Measurements from ENCODE around the gene FCN3.

The FCN3 gene

DNA sequence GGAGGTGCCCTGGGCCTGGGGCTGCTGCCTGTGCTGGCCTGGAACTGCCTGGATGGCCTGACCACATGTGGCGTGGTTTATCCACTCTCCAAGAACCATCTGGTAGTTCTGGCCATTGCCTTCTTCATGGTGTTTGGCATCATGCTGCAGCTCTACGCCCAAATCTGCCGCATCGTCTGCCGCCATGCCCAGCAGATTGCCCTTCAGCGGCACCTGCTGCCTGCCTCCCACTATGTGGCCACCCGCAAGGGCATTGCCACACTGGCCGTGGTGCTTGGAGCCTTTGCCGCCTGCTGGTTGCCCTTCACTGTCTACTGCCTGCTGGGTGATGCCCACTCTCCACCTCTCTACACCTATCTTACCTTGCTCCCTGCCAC lies 19.6 kb upstream of the FCN3 start:
- Histone ChIP-seq H3K9me2 (replicated peaks; ENCODE audit: control insufficient read depth, low read length) (no peaks in the 10 kb centered on the region), H3K79me2 (ENCODE audit: control insufficient read depth, low read length) (no peaks in the 10 kb centered on the region), H3K36me3 (ENCODE audit: control insufficient read depth, low read length) (no peaks in the 10 kb centered on the region), H3K4me2 (ENCODE audit: low read length) (no peak overlapping the region), H3K27me3 (ENCODE audit: control insufficient read depth, low read length) (no peaks in the 10 kb centered on the region), H3K4me3 (ENCODE audit: low read length) (no peak overlapping the region), H4K20me1 (ENCODE audit: control insufficient read depth, insufficient read depth, low read depth, low read length) (no peaks in the 10 kb centered on the region), H3K27ac (ENCODE audit: low read depth, low read length) (no peak overlapping the region), H3K4me1 (ENCODE audit: control insufficient read depth, low read length) (peaks cover 16% of the 10 kb centered on the region), H3K9me3 (ENCODE audit: control insufficient read depth, insufficient read depth, low read length) (no peaks in the 10 kb centered on the region), H3F3A (ENCODE audit: control insufficient read depth, insufficient read depth) (no peaks in the 10 kb centered on the region)
- TF ChIP-seq EZH2phosphoT487 (IDR thresholded peaks at IDR 0.05; ENCODE audit: borderline replicate concordance, low read length) = no peak
- TF ChIP-seq, protein P1, sequence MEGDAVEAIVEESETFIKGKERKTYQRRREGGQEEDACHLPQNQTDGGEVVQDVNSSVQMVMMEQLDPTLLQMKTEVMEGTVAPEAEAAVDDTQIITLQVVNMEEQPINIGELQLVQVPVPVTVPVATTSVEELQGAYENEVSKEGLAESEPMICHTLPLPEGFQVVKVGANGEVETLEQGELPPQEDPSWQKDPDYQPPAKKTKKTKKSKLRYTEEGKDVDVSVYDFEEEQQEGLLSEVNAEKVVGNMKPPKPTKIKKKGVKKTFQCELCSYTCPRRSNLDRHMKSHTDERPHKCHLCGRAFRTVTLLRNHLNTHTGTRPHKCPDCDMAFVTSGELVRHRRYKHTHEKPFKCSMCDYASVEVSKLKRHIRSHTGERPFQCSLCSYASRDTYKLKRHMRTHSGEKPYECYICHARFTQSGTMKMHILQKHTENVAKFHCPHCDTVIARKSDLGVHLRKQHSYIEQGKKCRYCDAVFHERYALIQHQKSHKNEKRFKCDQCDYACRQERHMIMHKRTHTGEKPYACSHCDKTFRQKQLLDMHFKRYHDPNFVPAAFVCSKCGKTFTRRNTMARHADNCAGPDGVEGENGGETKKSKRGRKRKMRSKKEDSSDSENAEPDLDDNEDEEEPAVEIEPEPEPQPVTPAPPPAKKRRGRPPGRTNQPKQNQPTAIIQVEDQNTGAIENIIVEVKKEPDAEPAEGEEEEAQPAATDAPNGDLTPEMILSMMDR (IDR thresholded peaks at IDR 0.05; ENCODE audit: low read depth, low read length, poor library complexity, severe bottlenecking) = no peak

DNA sequence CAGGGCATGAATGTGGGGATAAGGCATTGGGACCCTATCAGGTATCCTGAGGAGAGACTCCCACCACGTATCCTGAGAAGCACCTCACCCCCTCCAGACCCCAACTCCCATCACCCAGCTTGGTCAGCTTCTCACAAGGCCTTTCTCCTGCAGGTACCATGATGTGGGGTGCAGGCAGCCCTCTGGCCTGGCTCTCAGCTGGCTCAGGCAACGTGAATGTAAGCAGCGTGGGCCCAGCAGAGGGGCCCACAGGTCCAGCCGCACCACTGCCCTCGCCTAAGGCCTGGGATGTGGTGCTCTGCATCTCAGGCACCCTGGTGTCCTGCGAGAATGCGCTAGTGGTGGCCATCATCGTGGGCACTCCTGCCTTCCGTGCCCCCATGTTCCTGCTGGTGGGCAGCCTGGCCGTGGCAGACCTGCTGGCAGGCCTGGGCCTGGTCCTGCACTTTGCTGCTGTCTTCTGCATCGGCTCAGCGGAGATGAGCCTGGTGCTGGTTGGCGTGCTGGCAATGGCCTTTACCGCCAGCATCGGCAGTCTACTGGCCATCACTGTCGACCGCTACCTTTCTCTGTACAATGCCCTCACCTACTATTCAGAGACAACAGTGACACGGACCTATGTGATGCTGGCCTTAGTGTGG lies 19.1 kb upstream of the FCN3 start:
- H3K4me2 ChIP-seq (ENCODE audit: low read length) = no peak overlapping the region
- no peaks in the 10 kb centered on the region for H3K36me3 ChIP-seq (ENCODE audit: control insufficient read depth, low read length)
- H3K79me2 ChIP-seq (ENCODE audit: control insufficient read depth, low read length) = no peaks in the 10 kb centered on the region
- H3K4me1 ChIP-seq (ENCODE audit: control insufficient read depth, low read length) = peaks cover 16% of the 10 kb centered on the region
- H4K20me1 ChIP-seq (ENCODE audit: control insufficient read depth, insufficient read depth, low read depth, low read length) = no peaks in the 10 kb centered on the region
- no peak overlapping the region for H3K4me3 ChIP-seq (ENCODE audit: low read length)
- no peaks in the 10 kb centered on the region for H3K9me3 ChIP-seq (ENCODE audit: control insufficient read depth, insufficient read depth, low read length)
- H3K27me3 ChIP-seq (ENCODE audit: control insufficient read depth, low read length) = no peaks in the 10 kb centered on the region
- TF ChIP-seq EZH2phosphoT487 (IDR thresholded peaks at IDR 0.05; ENCODE audit: borderline replicate concordance, low read length) = no peak
- TF ChIP-seq, protein P1 (IDR thresholded peaks at IDR 0.05; ENCODE audit: low read depth, low read length, poor library complexity, severe bottlenecking) = no peak
- no peak overlapping the region for H3K27ac ChIP-seq (ENCODE audit: low read depth, low read length)
- H3K9me2 ChIP-seq (replicated peaks; ENCODE audit: control insufficient read depth, low read length) = no peaks in the 10 kb centered on the region
- H3F3A ChIP-seq (ENCODE audit: control insufficient read depth, insufficient read depth) = no peaks in the 10 kb centered on the region

DNA sequence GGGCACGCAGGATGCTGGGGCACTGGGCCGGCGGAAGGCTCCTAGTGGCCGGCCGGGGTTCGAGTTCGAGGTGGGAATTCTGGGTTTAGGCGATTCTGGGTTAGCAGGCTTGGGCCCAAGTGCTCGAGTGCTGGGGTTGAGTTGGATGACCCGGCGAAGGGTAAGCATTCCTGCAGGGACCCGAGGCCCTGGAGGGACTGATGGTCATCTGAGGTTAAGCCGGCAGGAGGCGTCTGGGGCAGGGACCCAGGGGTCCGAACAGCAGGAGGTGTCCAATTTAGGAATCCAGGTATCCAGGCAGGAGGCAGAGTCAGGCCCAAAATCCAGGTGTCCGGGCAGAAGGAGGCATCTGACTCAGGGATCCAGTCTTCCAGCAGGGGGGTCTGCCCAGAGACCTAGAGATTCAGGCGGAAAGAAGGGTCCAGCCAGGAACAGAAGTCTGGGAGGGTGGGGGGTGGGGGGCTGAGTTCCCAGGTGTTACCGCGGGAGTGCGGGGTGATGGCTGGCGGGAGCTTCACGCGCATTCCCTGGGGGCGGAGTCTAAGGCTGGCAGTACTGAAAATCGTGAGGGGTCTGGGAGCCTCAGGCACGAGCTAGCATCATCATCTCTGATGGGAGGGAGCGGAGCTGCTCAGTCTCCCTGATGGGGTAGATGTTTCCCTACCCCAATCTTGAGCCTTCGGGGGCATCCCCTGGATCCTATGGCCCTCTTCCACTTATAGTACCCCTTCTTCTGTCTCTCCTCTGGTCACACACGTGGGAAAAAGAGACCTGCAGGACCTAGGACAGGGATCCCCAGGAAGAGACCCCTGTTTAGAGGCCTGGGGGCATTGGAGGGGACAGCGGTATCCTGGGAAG lies 18.4 kb upstream of the FCN3 start:
- H3F3A ChIP-seq (ENCODE audit: control insufficient read depth, insufficient read depth) = no peaks in the 10 kb centered on the region

More for the DNA sequence above, 18.4 kb upstream of the FCN3 start:
- peaks cover 16% of the 10 kb centered on the region for H3K4me1 ChIP-seq (ENCODE audit: control insufficient read depth, low read length)
- no peaks in the 10 kb centered on the region for H3K79me2 ChIP-seq (ENCODE audit: control insufficient read depth, low read length)
- H3K4me3 ChIP-seq (ENCODE audit: low read length) = peak overlapping the region; percentile 74
- H3K9me2 ChIP-seq (replicated peaks; ENCODE audit: control insufficient read depth, low read length) = no peaks in the 10 kb centered on the region
- no peaks in the 10 kb centered on the region for H4K20me1 ChIP-seq (ENCODE audit: control insufficient read depth, insufficient read depth, low read depth, low read length)
- TF ChIP-seq, protein P1 (IDR thresholded peaks at IDR 0.05; ENCODE audit: low read depth, low read length, poor library complexity, severe bottlenecking) = no peak
- no peak for TF ChIP-seq EZH2phosphoT487 (IDR thresholded peaks at IDR 0.05; ENCODE audit: borderline replicate concordance, low read length)
- H3K27ac ChIP-seq (ENCODE audit: low read depth, low read length) = no peak overlapping the region
- peak overlapping the region; percentile 81 for H3K4me2 ChIP-seq (ENCODE audit: low read length)
- no peaks in the 10 kb centered on the region for H3K27me3 ChIP-seq (ENCODE audit: control insufficient read depth, low read length)
- no peaks in the 10 kb centered on the region for H3K36me3 ChIP-seq (ENCODE audit: control insufficient read depth, low read length)
- H3K9me3 ChIP-seq (ENCODE audit: control insufficient read depth, insufficient read depth, low read length) = no peaks in the 10 kb centered on the region

Measured in DOHH2 (cell line).